CD14-positive monocyte (primary cell): ENCODE data around the gene TPCN1. TPM values are rescaled to one million over a fixed set of nuclear protein-coding genes. Genes with fewer than 3 reads are reported as not detected.
A peak's percentile ranks its signal among the peaks of the same experiment; 100 is the strongest.

Source experiments
- DNase-seq, 3 donors: peaks; one replicate each; pipeline ENCODE4 v3.0.0-alpha.2; 2011 to 2022
- H2AFZ ChIP-seq: 2 replicates; pipeline ENCODE4 v1.6.0; 2012; ENCODE audit warnings: mild to moderate bottlenecking, low read depth, low read length, inconsistent platforms; ENCODE audit not compliant: insufficient read depth, poor library complexity, severe bottlenecking
- H3K27ac ChIP-seq, 2 donors: 1 replicate in 1 of 2; 2 replicates in 1 of 2; pipeline ENCODE4 v1.5.1; 2012 to 2013; ENCODE audit warnings: low read length in 2 of 2, control low read depth in 1 of 2, inconsistent platforms in 1 of 2, low read depth in 1 of 2, mild to moderate bottlenecking in 1 of 2
- H3K27me3 ChIP-seq, 2 donors: one replicate each; pipeline versions ENCODE4 v1.6.0 to v1.6.1; 2011 to 2013; ENCODE audit warnings: low read length in 2 of 2; ENCODE audit not compliant: control insufficient read depth in 2 of 2, insufficient read depth in 2 of 2
- H3K36me3 ChIP-seq, 2 donors: replicated peaks in 1 of 2; 1 replicate in 1 of 2; 2 replicates in 1 of 2; pipeline versions ENCODE4 v1.5.1 to v1.6.1; 2012 to 2013; ENCODE audit warnings: low read length in 2 of 2, control low read depth in 1 of 2, inconsistent platforms in 1 of 2, mild to moderate bottlenecking in 1 of 2; ENCODE audit not compliant: insufficient read depth in 2 of 2, control insufficient read depth in 1 of 2
- H3K4me1 ChIP-seq, 2 donors: 1 replicate in 1 of 2; 2 replicates in 1 of 2; pipeline versions ENCODE4 v1.5.1 to v1.6.1; 2012 to 2013; ENCODE audit warnings: low read length in 2 of 2, control low read depth in 1 of 2, inconsistent platforms in 1 of 2, mild to moderate bottlenecking in 1 of 2, moderate library complexity in 1 of 2; ENCODE audit not compliant: insufficient read depth in 2 of 2, control insufficient read depth in 1 of 2
- H3K4me2 ChIP-seq: replicated peaks from 2 replicates; pipeline ENCODE3; 2012; ENCODE audit warnings: low read length, moderate library complexity, mild to moderate bottlenecking; ENCODE audit not compliant: poor library complexity, severe bottlenecking; ENCODE audit errors: extremely low read depth
- H3K4me3 ChIP-seq, 3 experiments: fragments of 200-600 bp in 1 of 3; sonication (generic) in 1 of 3; replicated peaks in 1 of 3; 1 replicate in 2 of 3; 2 replicates in 1 of 3; pipeline ENCODE4 v1.5.1; 2011 to 2013; ENCODE audit warnings: low read length in 3 of 3, mild to moderate bottlenecking in 3 of 3, control low read depth in 2 of 3, low read depth in 2 of 3, inconsistent platforms in 1 of 3, moderate library complexity in 1 of 3
- H3K79me2 ChIP-seq: 2 replicates; pipeline ENCODE4 v1.6.0; 2012; ENCODE audit warnings: mild to moderate bottlenecking, control low read depth, inconsistent platforms, low read length, moderate library complexity; ENCODE audit not compliant: insufficient read depth
- H3K9ac ChIP-seq: 2 replicates; pipeline ENCODE4 v1.6.0; 2017; ENCODE audit warnings: low read length, mild to moderate bottlenecking; ENCODE audit not compliant: insufficient read depth, poor library complexity, severe bottlenecking
- H3K9me3 ChIP-seq, 2 donors: replicated peaks in 1 of 2; 1 replicate in 1 of 2; 2 replicates in 1 of 2; pipeline versions ENCODE4 v1.5.1 to v1.6.1; 2012 to 2013; ENCODE audit warnings: low read length in 2 of 2, control low read depth in 1 of 2; ENCODE audit not compliant: control insufficient read depth in 1 of 2, insufficient read depth in 1 of 2
- H4K20me1 ChIP-seq: 2 replicates; pipeline ENCODE4 v1.6.0; 2012; ENCODE audit warnings: mild to moderate bottlenecking, low read length, control low read depth, moderate library complexity; ENCODE audit not compliant: insufficient read depth
- H3K27ac Mint-ChIP-seq, 7 donors: one replicate each; pipeline ENCODE4 v1.8.0; 2020; ENCODE audit warnings: mild to moderate bottlenecking in 7 of 7, mixed read lengths in 7 of 7, moderate library complexity in 6 of 7, inconsistent platforms in 2 of 7
- H3K27me3 Mint-ChIP-seq, 3 donors: one replicate each; pipeline ENCODE4 v1.8.0; 2021 to 2022; ENCODE audit warnings: low read depth in 3 of 3, mild to moderate bottlenecking in 3 of 3, mixed read lengths in 3 of 3, moderate library complexity in 3 of 3, inconsistent platforms in 1 of 3
- H3K36me3 Mint-ChIP-seq, 2 donors: one replicate each; pipeline ENCODE4 v1.8.0; 2020; ENCODE audit warnings: mixed read lengths in 2 of 2, inconsistent platforms in 1 of 2, mild to moderate bottlenecking in 1 of 2
- H3K4me1 Mint-ChIP-seq: one replicate; pipeline ENCODE4 v1.8.0; 2020; ENCODE audit warnings: mild to moderate bottlenecking, mixed read lengths
- H3K4me3 Mint-ChIP-seq, 2 donors: one replicate each; pipeline ENCODE4 v1.8.0; 2020; ENCODE audit warnings: mild to moderate bottlenecking in 2 of 2, mixed read lengths in 2 of 2, moderate library complexity in 1 of 2
- H3K9me3 Mint-ChIP-seq, 7 donors: one replicate each; pipeline ENCODE4 v1.8.0; 2020 to 2022; ENCODE audit warnings: mixed read lengths in 7 of 7, mild to moderate bottlenecking in 6 of 7, moderate library complexity in 6 of 7, inconsistent platforms in 2 of 7
- CTCF ChIP-seq: fragments of 200-600 bp; IDR thresholded peaks from one replicate; pipeline ENCODE4 v1.8.0; 2022; ENCODE audit warnings: antibody characterized with exemption, mild to moderate bottlenecking
- whole genome bisulfite sequencing: methylation state at CpG from one replicate; pipeline ENCODE4 v1.1.5; 2013; ENCODE audit warnings: missing lambda C conversion rate; ENCODE audit not compliant: insufficient coverage; 5-methylcytosine and 5-hydroxymethylcytosine counted together
- intact Hi-C, 2 donors: fragments of 100-400 bp; cut with micrococcal nuclease; formaldehyde crosslinking; loops; one replicate each; pipeline versions ENCODE4 v1.15.0 to v1.15.1; 2023
- polyA plus RNA-seq, 3 donors: library from polyadenylated mRNA; depleted of rRNA in 1 of 3; unstranded in 2 of 3; stranded (reverse) in 1 of 3; fragments of 300-500 nt in 2 of 3; fragments of >200 nt in 1 of 3; fragmentation: Illumina TruSeq in 2 of 3; gene quantifications; 1 replicate in 2 of 3; 2 replicates in 1 of 3; pipeline ENCODE4 v1.2.3, GENCODE V29; 2012 to 2021

The TPCN1 gene
- polyA plus RNA-seq, 3 donors, result 20.4 to 110 (median 34.9) TPM

- Histone ChIP-seq H3K9me3 (no peaks in the 10 kb centered on the region), H3K9ac (no peak overlapping the region), H4K20me1 (no peaks in the 10 kb centered on the region), H2AFZ (no peak overlapping the region), H3K36me3 (no peaks in the 10 kb centered on the region), H3K79me2 (peaks cover 8% of the 10 kb centered on the region), H3K4me1 (peaks cover 76 to 80% of the 10 kb centered on the region in 2 donors), H3K4me3 (no peak overlapping the region), H3K27ac (no peak overlapping the region), H3K4me2 (no peak overlapping the region), H3K27me3 (no peaks in the 10 kb centered on the region)
- H3K4me3 Mint-ChIP-seq, result no peak overlapping the region
- no peaks in the 10 kb centered on the region for H3K9me3 Mint-ChIP-seq
- H3K36me3 Mint-ChIP-seq, result peaks cover 4% of the 10 kb centered on the region in 2 donors
- peak overlapping the region in 2 of 7 donors; percentile 14 to 36 for H3K27ac Mint-ChIP-seq
- no peak for DNase-seq
- TF ChIP-seq CTCF, result no peak
- H3K27me3 Mint-ChIP-seq, result no peaks in the 10 kb centered on the region
- WGBS, result no CpG with 5 or more reads among the region's 2 CpGs
- peaks cover 66% of the 10 kb centered on the region for H3K4me1 Mint-ChIP-seq
- intact Hi-C loops, result loop anchor here in 1 of 2 donors (10.0 kb wide), 1 partner anchor 119 kb away; the partner anchor contains the start of gene SLC8B1
Measured at GRCh38 chr12:113216027-113216426, 5.2 kb upstream of the TPCN1 start.

DNA sequence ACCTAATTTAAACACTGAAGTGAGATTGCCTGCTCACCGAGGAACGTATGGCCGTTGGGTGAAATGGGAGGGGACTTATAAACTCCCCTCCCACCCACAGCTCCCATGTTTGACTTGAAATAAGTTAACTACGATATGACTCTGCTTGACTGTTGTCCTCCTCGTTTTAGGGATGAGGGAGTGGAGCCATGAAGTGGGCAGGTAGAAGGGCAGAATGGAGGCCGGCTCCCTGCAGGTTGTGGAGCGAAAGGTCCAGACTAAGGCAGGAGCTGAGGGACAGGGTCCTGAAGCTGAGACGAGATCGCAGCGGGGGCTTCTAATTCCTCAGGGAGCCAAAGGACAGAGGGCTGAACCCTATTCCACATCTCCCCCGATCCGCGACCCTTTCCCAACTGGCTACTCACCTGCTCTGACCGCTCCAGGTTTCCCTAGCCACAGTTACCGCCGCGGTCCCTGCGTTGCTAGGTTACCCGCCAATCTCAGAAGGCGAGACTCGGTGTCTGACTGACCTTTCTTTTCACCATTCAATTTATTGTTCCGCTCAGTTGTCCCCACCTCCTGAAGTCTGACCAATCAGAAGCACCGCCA lies 577 bp upstream of the TPCN1 start:
- peaks cover 64 to 68% of the 10 kb centered on the region in 2 donors for H3K4me1 ChIP-seq
- no peaks in the 10 kb centered on the region for H3K9me3 ChIP-seq
- intact Hi-C loops, result no loop called here
- DNase-seq, result no peak
- H4K20me1 ChIP-seq, result no peaks in the 10 kb centered on the region
- H3K4me3 Mint-ChIP-seq, result peak overlapping the region; percentile 89 to 96
- no peaks in the 10 kb centered on the region for H3K9me3 Mint-ChIP-seq
- H3K79me2 ChIP-seq, result peaks cover 50% of the 10 kb centered on the region
- peaks cover 54% of the 10 kb centered on the region for H3K4me1 Mint-ChIP-seq
- peak overlapping the region; percentile 91 for H3K4me2 ChIP-seq
- WGBS, result 1% methylated on average over 16 of the region's 23 CpGs
- peak overlapping the region; percentile 46 to 92 (median 53) for H3K4me3 ChIP-seq
- no peaks in the 10 kb centered on the region for H3K27me3 Mint-ChIP-seq
- H3K27me3 ChIP-seq, result no peaks in the 10 kb centered on the region
- H3K27ac Mint-ChIP-seq, result peak overlapping the region; percentile 87 to 94 (median 91)
- no peak for TF ChIP-seq CTCF
- H3K27ac ChIP-seq, result peak overlapping the region; percentile 14 to 74
- no peak overlapping the region for H3K9ac ChIP-seq
- H3K36me3 Mint-ChIP-seq, result peaks cover 0 to 5% of the 10 kb centered on the region in 2 donors
- peak overlapping the region; percentile 58 for H2AFZ ChIP-seq
- H3K36me3 ChIP-seq, result no peaks in the 10 kb centered on the region
